H1 (cell line): ENCODE measurements around the gene CHMP1B. TPM values are rescaled to one million over a fixed set of nuclear protein-coding genes. Genes with fewer than 3 reads are reported as not detected.

Experiments
- NRF1 ChIP-seq: IDR thresholded peaks from 2 replicates; pipeline ENCODE4 v1.6.1; 2011; ENCODE audit warnings: mild to moderate bottlenecking, low read depth, low read length, improper control_type of control experiment
- PHF8 ChIP-seq: fragments of 200-600 bp; sonication (generic); conservative IDR thresholded peaks from 2 replicates; pipeline ENCODE4 v1.7.1; 2012; ENCODE audit warnings: low read depth, mild to moderate bottlenecking, inconsistent platforms, low read length, moderate library complexity
- SP1 ChIP-seq: IDR thresholded peaks from 2 replicates; pipeline ENCODE4 v1.6.1; 2011; ENCODE audit warnings: low read depth, low read length
- TEAD4 ChIP-seq: IDR thresholded peaks from 2 replicates; pipeline ENCODE4 v1.6.1; 2012; ENCODE audit warnings: low read depth, low read length, inconsistent platforms, mixed read lengths
- YY1 ChIP-seq: IDR thresholded peaks from 2 replicates; pipeline ENCODE4 v1.6.1; 2011; ENCODE audit warnings: low read depth, mild to moderate bottlenecking, low read length
- polyA plus RNA-seq, 7 experiments: library from polyadenylated mRNA; depleted of rRNA in 3 of 7; stranded (reverse) in 5 of 7; unstranded in 2 of 7; fragments of >200 nt in 5 of 7; fragments of 200-250 nt in 2 of 7; gene quantifications; 1 replicate in 5 of 7; 2 replicates in 1 of 7; 4 replicates in 1 of 7; pipeline versions ENCODE4 v1.2.1 to v1.2.3, GENCODE V29; 2011 to 2013; ENCODE audit warnings: missing spikeins in 2 of 7, mixed read lengths in 2 of 7
- total RNA-seq: library from RNA; stranded (reverse); fragmentation: NEBNext Ultra II Directional; extraction: Animal tissue kit (Norgen Biotek cat#: 25700); gene quantifications from 2 replicates; pipeline ENCODE4 v1.2.1, GENCODE V29; 2021
- TF ChIP-seq, protein P1 (sequence below): fragments of 300-600 bp; sonication (generic); IDR thresholded peaks from 2 replicates; pipeline ENCODE4 v1.7.1; 2012; ENCODE audit warnings: low read length, moderate library complexity, mild to moderate bottlenecking, inconsistent platforms; ENCODE audit not compliant: insufficient replicate concordance

Gene CHMP1B
- total and polyA plus RNA-seq, 2 of the 8 experiments (the other 6 are each of a cell fraction or from before 2014, with no cell fraction given), result 30.5 to 43.2 TPM

DNA sequence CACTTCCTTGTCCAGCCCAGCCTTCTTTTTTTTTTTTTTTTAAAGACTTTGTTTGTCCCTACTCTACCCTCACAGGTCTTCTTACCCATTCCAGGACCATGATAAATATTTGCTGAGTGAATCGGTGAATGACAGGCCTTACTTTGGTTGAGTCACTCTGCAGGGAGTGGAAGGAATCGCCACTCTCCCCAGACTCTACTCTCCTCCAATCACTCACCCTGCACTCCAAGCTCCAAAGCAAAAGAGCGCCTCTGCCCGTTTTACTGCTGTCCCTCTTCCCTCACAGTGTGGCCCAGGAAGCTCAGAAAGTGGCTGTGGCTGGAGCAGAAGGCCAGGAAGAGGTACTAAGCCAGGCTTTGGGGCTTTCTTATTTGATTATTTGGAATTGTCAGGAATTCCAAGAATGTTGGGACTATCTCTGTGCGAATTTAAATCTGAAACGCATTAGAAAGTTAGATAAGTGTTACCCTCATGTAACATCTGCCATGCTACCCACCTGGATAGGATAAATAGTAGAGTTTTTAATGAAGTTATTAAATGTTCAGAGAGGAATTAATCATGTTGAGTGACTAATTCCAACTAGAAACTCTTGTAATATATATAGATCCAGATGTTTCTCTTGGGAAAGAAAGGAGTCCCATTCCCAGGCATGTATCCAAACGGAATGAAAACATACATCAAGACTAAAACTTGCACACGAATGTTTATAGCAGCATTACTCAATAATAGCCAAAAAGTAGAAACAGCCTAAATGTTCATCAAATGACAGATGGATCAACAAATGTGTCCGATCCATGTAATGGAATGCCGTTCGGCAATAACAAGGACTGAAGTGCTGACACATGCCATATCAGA lies 43.0 kb upstream of the CHMP1B start (continued):
- TF ChIP-seq, protein P1, sequence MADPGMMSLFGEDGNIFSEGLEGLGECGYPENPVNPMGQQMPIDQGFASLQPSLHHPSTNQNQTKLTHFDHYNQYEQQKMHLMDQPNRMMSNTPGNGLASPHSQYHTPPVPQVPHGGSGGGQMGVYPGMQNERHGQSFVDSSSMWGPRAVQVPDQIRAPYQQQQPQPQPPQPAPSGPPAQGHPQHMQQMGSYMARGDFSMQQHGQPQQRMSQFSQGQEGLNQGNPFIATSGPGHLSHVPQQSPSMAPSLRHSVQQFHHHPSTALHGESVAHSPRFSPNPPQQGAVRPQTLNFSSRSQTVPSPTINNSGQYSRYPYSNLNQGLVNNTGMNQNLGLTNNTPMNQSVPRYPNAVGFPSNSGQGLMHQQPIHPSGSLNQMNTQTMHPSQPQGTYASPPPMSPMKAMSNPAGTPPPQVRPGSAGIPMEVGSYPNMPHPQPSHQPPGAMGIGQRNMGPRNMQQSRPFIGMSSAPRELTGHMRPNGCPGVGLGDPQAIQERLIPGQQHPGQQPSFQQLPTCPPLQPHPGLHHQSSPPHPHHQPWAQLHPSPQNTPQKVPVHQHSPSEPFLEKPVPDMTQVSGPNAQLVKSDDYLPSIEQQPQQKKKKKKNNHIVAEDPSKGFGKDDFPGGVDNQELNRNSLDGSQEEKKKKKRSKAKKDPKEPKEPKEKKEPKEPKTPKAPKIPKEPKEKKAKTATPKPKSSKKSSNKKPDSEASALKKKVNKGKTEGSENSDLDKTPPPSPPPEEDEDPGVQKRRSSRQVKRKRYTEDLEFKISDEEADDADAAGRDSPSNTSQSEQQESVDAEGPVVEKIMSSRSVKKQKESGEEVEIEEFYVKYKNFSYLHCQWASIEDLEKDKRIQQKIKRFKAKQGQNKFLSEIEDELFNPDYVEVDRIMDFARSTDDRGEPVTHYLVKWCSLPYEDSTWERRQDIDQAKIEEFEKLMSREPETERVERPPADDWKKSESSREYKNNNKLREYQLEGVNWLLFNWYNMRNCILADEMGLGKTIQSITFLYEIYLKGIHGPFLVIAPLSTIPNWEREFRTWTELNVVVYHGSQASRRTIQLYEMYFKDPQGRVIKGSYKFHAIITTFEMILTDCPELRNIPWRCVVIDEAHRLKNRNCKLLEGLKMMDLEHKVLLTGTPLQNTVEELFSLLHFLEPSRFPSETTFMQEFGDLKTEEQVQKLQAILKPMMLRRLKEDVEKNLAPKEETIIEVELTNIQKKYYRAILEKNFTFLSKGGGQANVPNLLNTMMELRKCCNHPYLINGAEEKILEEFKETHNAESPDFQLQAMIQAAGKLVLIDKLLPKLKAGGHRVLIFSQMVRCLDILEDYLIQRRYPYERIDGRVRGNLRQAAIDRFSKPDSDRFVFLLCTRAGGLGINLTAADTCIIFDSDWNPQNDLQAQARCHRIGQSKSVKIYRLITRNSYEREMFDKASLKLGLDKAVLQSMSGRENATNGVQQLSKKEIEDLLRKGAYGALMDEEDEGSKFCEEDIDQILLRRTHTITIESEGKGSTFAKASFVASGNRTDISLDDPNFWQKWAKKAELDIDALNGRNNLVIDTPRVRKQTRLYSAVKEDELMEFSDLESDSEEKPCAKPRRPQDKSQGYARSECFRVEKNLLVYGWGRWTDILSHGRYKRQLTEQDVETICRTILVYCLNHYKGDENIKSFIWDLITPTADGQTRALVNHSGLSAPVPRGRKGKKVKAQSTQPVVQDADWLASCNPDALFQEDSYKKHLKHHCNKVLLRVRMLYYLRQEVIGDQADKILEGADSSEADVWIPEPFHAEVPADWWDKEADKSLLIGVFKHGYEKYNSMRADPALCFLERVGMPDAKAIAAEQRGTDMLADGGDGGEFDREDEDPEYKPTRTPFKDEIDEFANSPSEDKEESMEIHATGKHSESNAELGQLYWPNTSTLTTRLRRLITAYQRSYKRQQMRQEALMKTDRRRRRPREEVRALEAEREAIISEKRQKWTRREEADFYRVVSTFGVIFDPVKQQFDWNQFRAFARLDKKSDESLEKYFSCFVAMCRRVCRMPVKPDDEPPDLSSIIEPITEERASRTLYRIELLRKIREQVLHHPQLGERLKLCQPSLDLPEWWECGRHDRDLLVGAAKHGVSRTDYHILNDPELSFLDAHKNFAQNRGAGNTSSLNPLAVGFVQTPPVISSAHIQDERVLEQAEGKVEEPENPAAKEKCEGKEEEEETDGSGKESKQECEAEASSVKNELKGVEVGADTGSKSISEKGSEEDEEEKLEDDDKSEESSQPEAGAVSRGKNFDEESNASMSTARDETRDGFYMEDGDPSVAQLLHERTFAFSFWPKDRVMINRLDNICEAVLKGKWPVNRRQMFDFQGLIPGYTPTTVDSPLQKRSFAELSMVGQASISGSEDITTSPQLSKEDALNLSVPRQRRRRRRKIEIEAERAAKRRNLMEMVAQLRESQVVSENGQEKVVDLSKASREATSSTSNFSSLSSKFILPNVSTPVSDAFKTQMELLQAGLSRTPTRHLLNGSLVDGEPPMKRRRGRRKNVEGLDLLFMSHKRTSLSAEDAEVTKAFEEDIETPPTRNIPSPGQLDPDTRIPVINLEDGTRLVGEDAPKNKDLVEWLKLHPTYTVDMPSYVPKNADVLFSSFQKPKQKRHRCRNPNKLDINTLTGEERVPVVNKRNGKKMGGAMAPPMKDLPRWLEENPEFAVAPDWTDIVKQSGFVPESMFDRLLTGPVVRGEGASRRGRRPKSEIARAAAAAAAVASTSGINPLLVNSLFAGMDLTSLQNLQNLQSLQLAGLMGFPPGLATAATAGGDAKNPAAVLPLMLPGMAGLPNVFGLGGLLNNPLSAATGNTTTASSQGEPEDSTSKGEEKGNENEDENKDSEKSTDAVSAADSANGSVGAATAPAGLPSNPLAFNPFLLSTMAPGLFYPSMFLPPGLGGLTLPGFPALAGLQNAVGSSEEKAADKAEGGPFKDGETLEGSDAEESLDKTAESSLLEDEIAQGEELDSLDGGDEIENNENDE, result peak; percentile 62
- TF ChIP-seq SP1, result 0 out of 2 replicates have a peak, but pooled peaks have one; percentile 52
- no peak for TF ChIP-seq PHF8
- TF ChIP-seq TEAD4, result peak; percentile 96
- TF ChIP-seq NRF1, result no peak
- 0 out of 2 replicates have a peak, but pooled peaks have one; percentile 23 for TF ChIP-seq YY1
